ENCODE data around the gene GJB3. TPM values are rescaled to one million over a fixed set of nuclear protein-coding genes. Genes with fewer than 3 reads are reported as not detected.
A peak's percentile ranks its signal among the peaks of the same experiment; 100 is the strongest.

The GJB3 gene
- total RNA-seq, 1 donor from 2014 or later, result 29.7 TPM

DNA sequence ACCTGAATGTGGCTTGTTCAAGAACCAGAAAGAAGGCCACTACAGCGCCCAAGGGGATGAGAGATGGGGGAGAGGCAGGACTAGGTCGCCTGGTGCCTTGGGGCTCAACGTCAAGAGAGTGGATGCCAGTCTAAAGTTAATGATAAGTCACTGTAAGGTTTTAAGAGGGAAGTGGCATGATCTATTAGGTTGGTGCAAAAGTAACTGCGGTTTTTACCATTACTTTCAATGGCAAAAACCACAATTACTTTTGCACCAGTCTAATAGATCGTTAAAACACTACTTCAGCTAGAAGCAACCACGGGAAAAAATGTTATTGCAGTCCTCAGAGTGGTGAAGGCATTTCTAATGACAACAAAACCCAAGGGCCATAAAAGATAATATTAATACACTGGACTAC, 2.6 kb upstream of the GJB3 start:
- DNase-seq (ENCODE audit: low read depth), result no peak
- Histone ChIP-seq H3K36me3 (ENCODE audit: control insufficient read depth, insufficient read depth, low read length) (no peaks in the 10 kb centered on the region), H3K27me3 (ENCODE audit: control insufficient read depth, insufficient read depth, low read length) (no peaks in the 10 kb centered on the region), H3K4me3 (ENCODE audit: low read depth, low read length) (no peak overlapping the region)
- TF ChIP-seq, protein P1, sequence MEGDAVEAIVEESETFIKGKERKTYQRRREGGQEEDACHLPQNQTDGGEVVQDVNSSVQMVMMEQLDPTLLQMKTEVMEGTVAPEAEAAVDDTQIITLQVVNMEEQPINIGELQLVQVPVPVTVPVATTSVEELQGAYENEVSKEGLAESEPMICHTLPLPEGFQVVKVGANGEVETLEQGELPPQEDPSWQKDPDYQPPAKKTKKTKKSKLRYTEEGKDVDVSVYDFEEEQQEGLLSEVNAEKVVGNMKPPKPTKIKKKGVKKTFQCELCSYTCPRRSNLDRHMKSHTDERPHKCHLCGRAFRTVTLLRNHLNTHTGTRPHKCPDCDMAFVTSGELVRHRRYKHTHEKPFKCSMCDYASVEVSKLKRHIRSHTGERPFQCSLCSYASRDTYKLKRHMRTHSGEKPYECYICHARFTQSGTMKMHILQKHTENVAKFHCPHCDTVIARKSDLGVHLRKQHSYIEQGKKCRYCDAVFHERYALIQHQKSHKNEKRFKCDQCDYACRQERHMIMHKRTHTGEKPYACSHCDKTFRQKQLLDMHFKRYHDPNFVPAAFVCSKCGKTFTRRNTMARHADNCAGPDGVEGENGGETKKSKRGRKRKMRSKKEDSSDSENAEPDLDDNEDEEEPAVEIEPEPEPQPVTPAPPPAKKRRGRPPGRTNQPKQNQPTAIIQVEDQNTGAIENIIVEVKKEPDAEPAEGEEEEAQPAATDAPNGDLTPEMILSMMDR (IDR thresholded peaks at IDR 0.05; ENCODE audit: insufficient read depth, low read length, poor library complexity, severe bottlenecking), result no peak

DNA sequence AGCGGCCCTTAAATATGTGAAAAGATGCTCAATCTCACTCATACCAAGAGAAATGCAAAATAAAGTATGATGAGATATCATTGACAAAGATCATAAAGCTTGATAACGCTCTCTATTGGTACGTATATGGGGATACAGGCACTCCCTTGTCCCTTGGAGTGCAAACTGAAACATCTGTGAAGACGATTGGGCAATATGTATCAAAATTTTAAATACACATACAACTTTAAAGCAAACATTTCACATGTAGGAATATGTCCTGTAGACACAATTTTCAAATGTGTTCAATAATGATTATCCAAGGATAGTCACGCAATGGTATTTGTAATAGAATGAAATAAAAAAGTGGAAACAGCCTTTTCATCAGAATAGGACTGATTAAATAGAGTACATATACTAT, 2.0 kb upstream of the GJB3 start:
- TF ChIP-seq, protein P1 (IDR thresholded peaks at IDR 0.05; ENCODE audit: insufficient read depth, low read length, poor library complexity, severe bottlenecking), result no peak
- Histone ChIP-seq H3K4me3 (ENCODE audit: low read depth, low read length) (no peak overlapping the region), H3K27me3 (ENCODE audit: control insufficient read depth, insufficient read depth, low read length) (no peaks in the 10 kb centered on the region), H3K36me3 (ENCODE audit: control insufficient read depth, insufficient read depth, low read length) (no peaks in the 10 kb centered on the region)
- no peak for DNase-seq (ENCODE audit: low read depth)

DNA sequence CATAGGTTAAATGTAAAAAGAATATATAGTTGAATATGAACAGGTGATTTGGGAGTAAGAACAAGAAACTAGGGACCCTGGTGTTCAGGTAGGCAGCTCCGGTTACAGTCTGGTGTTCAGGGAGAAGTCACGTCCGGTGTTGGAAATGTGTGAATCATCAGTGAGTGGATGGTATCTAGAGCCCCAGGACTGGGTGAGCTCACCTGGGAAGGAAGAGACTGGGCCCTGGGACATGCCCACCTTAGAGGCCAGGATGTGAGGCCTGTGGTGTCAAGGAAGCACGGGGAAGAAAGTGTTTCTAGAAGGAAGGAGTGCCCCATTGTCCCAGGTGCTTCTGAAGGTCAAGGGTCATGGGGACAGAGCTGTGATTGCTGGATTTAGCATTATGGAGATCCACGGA, 1.5 kb upstream of the GJB3 start:
- Histone ChIP-seq H3K4me3 (ENCODE audit: low read depth, low read length) (no peak overlapping the region), H3K27me3 (ENCODE audit: control insufficient read depth, insufficient read depth, low read length) (no peaks in the 10 kb centered on the region), H3K36me3 (ENCODE audit: control insufficient read depth, insufficient read depth, low read length) (no peaks in the 10 kb centered on the region)
- TF ChIP-seq, protein P1 (IDR thresholded peaks at IDR 0.05; ENCODE audit: insufficient read depth, low read length, poor library complexity, severe bottlenecking), result no peak
- DNase-seq (ENCODE audit: low read depth), result no peak

DNA sequence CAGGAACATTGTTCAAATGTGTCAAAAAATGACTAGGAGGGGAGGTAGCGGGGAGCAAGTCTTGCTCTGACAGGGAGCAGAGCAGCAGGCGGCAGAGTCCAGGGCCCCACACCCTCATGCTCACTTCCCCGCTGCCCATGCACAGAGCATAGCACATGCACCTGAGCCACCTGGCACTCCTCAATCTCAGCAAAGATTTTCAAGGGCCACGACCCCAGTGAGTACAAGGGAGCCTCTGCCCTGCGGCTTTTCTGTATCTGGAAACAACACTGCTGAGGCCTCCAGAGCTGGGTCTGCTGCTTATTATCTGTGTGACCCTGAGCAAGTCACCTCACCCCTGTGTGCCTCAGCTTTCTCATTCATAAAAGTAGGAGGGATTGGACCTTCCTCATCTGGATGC, 1.1 kb upstream of the GJB3 start:
- Histone ChIP-seq H3K27me3 (ENCODE audit: control insufficient read depth, insufficient read depth, low read length) (no peaks in the 10 kb centered on the region), H3K36me3 (ENCODE audit: control insufficient read depth, insufficient read depth, low read length) (no peaks in the 10 kb centered on the region), H3K4me3 (ENCODE audit: low read depth, low read length) (no peak overlapping the region)
- TF ChIP-seq, protein P1 (IDR thresholded peaks at IDR 0.05; ENCODE audit: insufficient read depth, low read length, poor library complexity, severe bottlenecking), result no peak
- no peak for DNase-seq (ENCODE audit: low read depth)

DNA sequence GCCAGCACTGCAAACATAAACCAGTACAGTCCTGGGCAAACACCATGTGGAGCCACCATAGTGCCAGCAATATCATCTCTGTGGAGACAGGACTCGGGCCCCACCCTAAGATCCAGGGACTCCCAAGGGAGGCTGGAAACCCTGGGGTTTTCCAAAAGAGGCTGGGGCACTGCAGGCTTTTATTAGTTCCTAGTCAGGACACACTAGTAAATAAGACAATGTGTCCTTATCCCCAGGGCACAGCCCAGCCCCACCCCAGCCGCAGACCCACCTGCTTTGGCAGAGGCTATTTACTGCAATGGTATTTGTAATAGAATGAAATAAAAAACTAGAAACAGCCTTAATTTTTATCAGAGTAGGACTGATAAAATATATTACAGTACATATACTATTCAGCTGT, 486 bp upstream of the GJB3 start:
- Histone ChIP-seq H3K4me3 (ENCODE audit: low read depth, low read length) (no peak overlapping the region), H3K27me3 (ENCODE audit: control insufficient read depth, insufficient read depth, low read length) (no peaks in the 10 kb centered on the region), H3K36me3 (ENCODE audit: control insufficient read depth, insufficient read depth, low read length) (no peaks in the 10 kb centered on the region)
- TF ChIP-seq, protein P1 (IDR thresholded peaks at IDR 0.05; ENCODE audit: insufficient read depth, low read length, poor library complexity, severe bottlenecking), result no peak
- DNase-seq (ENCODE audit: low read depth), result no peak

DNA sequence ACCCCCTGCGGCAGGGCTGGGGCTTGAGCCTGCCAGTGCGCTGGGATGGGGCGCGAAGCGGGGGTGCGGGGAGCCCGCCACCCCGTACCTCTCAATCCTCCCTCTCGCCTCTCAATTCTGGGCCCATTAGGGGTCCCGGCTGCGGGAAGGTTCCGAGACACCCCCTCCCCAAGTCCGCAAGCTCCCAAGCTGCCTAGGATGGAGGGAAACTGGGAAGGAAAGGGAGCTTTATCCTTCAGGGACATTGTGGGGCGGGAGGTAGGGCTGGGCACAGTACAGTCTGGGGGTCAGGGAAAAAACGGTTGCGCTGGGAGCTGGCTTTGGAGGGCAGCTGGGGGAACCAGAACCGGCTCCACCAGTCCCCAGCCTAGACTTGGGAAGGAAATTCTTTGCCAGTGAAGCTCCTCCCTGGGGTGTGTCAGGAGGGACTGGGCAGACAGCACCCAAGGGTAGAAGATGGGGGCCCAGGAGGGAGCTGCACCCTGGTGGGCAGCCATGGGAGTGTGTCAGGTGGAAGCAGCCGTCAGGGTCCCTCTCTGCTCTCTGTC, 904 bp downstream of the GJB3 start:
- DNase-seq (ENCODE audit: low read depth), result no peak
- Histone ChIP-seq H3K4me3 (ENCODE audit: low read depth, low read length) (peak overlapping the region; percentile 60), H3K27me3 (ENCODE audit: control insufficient read depth, insufficient read depth, low read length) (no peaks in the 10 kb centered on the region), H3K36me3 (ENCODE audit: control insufficient read depth, insufficient read depth, low read length) (no peaks in the 10 kb centered on the region)
- TF ChIP-seq, protein P1 (IDR thresholded peaks at IDR 0.05; ENCODE audit: insufficient read depth, low read length, poor library complexity, severe bottlenecking), result peak; percentile 8

All from kidney epithelial cell (primary cell).